Measurements from ENCODE around the gene GNAI3.

GNAI3 gene

DNA sequence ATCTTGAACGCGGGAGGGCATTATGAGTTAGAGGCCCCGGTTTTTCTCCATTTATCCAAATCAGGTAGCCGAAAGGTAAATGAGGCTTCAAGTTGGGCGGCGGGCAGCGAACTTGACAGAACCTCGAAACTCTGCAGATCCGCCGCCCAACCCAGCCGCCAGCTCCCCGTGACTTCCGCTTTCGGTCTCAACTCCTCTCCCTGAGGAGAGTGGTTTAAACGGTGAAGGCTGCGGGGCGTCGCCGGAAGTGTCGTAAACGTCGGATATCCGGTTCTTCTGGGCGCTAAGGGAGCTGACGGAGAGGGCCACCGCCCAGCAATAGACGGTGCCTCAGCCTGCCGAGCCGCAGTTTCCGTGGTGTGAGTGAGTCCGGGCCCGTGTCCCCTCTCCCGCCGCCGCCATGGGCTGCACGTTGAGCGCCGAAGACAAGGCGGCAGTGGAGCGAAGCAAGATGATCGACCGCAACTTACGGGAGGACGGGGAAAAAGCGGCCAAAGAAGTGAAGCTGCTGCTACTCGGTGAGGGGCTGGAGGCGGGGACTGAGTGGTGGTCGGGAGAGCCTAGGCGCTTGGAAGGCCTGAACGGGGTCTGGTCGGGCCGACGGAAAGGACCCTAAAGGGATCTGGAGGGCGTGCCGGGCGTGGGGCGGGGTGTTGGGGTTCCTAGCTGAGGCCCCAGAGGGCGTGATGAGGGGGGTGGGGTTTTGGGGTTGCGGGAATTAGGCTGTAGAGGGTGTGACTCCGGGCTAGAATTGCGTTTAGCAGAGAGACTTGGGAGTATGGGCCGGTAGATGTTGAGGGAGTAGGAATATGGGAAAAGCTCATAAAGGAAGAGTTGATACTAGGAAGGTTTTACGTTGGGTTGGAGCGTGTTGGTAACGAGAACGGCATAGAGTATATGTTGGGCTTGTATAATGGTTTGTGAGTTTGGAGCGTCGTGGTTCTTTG is at the start of gene GNAI3:
Gene GNAI3 (plus strand): TSS at position 295 of the 947 bp plus-strand sequence. CDS start 106 bp downstream, at position 401.
- DNase-seq (ENCODE audit: low read depth) = peak; percentile 88

DNA sequence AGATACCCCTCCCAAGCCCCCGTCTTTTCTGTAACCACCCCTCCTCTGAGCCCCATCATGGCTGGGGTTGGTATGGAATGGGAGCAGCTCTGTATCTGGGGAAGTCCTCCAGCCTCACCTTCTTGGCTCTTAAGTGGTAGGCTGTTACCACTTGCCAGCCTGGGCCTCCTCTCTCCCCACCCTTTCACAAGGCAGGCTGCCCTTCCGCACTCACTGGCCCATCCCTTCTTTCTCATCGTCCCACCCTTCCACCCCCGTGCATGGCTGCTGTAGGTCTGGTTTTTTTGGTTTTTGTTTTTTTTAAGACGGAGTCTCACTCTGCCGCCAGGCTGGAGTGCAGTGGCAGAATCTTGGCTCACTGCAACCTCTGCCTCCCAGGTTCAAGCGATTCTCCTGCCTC is 49.3 kb upstream of the GNAI3 start:
- no peak for DNase-seq (ENCODE audit: low read depth)

GRCh38 chr1:109499661-109500536 is 48.5 kb upstream of the GNAI3 start:
- DNase-seq (ENCODE audit: low read depth) = no peak

GRCh38 chr1:109500941-109501381 is 47.5 kb upstream of the GNAI3 start:
- DNase-seq (ENCODE audit: low read depth) = no peak

DNA sequence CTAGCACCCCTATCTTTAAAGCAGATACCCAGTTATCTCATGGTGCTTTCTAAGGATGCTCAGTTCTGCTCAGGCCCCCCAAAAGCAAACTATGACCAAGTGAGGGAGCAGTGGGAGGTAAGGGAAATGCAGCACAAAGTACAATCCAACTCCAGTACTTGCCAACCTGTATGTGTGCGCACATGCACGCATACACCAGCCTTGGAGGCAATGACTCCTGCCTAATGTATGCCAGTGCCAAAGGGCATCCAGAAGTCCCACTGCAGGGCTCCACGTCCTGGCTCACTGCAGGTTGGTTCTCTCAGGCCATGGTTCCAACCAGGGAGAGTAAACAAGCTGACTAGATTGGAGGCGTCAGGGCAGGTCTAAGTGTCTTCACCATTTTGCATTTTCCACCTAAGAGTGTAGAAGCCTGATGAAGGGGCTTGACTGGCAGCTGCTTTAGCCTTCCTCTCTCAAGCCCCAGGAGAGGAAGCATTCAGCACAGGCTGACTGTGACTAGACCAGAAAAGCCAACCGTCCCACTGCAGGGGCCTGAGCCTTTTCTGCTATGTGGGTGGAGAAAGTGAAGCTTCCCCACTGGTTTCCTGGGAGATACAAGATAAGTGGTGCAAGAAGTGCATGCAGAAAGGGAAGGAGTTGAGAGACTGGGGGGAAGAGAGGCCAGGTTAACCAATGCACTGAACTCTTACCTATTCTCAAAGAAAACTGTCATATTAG is 46.6 kb upstream of the GNAI3 start:
- DNase-seq (ENCODE audit: low read depth) = no peak

- no peak for DNase-seq (ENCODE audit: low read depth)
Observed at GRCh38 chr1:109502364-109502851, 46.0 kb upstream of the GNAI3 start.

- no peak for DNase-seq (ENCODE audit: low read depth)
Observed at GRCh38 chr1:109503935-109504334, 44.5 kb upstream of the GNAI3 start.

- no peak for DNase-seq (ENCODE audit: low read depth)
Observed at GRCh38 chr1:109504974-109505373, 43.4 kb upstream of the GNAI3 start.

- DNase-seq (ENCODE audit: low read depth) = no peak
Observed at GRCh38 chr1:109508001-109508872, 40.2 kb upstream of the GNAI3 start.

DNA sequence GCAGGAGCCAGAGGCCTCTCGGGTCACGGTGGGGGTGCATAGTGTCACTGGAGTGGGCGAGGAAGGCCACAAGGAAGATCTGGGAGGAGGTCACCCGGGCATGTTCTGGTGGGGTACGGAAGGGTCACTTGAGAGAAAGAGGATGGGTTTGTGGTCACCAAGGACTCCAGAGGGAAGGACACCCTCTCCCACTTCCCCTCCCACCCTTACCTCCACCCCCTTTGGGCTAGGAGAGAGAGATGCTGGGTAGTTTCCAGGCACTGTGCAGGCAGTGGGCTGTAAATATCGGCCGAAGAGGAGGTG is 39.6 kb upstream of the GNAI3 start:
- no peak for DNase-seq (ENCODE audit: low read depth)

GRCh38 chr1:109509176-109510134 is 39.0 kb upstream of the GNAI3 start, which contains the start of gene AMIGO1:
Gene AMIGO1, minus strand, starts transcription at chr1:109509727. Its CDS starts 815 bp downstream, at chr1:109508912.
- no peak for DNase-seq (ENCODE audit: low read depth)

- no peak for DNase-seq (ENCODE audit: low read depth)
Observed at GRCh38 chr1:109513110-109513710, 35.2 kb upstream of the GNAI3 start.

- DNase-seq (ENCODE audit: low read depth) = no peak
Observed at GRCh38 chr1:109514846-109515245, 33.6 kb upstream of the GNAI3 start.

DNA sequence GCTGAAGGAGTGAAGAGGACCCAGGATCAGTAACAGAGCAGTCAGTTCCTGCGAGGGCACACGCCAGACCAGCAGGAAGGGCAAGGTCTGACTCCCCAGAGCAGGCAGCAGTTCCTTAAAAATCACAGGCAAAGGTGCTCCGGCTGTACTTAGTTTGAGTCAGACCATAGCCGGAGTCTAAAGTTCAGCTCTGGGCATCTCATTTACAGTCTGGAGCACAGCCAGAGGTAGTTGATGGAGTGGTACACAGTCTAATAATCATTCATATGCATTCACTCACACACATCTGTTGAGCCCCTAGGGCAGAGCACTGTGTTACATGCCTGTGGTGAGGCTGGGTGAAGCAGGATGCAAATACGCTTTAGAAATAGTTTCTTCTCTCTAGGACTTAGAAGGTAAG is 31.5 kb upstream of the GNAI3 start:
- no peak for DNase-seq (ENCODE audit: low read depth)

DNA sequence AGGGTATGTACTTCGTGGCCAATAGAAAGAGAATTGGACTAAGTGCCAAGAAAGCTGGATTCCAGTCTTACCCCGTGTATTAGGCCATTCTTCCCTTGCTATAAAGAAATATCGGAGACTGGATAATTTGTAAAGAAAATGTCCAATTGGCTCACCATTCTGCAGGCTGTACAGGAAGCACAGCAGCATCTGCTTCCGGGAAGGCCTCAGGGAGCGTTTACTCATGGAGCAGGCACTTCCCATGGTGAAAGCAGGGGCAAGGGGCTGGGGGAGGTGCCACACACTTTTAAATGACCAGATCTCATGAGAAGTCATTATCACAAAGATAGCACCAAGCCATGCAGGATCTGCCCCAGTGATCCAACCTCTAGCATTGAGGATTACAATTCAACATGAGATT is 31.1 kb upstream of the GNAI3 start:
- no peak for DNase-seq (ENCODE audit: low read depth)

DNA sequence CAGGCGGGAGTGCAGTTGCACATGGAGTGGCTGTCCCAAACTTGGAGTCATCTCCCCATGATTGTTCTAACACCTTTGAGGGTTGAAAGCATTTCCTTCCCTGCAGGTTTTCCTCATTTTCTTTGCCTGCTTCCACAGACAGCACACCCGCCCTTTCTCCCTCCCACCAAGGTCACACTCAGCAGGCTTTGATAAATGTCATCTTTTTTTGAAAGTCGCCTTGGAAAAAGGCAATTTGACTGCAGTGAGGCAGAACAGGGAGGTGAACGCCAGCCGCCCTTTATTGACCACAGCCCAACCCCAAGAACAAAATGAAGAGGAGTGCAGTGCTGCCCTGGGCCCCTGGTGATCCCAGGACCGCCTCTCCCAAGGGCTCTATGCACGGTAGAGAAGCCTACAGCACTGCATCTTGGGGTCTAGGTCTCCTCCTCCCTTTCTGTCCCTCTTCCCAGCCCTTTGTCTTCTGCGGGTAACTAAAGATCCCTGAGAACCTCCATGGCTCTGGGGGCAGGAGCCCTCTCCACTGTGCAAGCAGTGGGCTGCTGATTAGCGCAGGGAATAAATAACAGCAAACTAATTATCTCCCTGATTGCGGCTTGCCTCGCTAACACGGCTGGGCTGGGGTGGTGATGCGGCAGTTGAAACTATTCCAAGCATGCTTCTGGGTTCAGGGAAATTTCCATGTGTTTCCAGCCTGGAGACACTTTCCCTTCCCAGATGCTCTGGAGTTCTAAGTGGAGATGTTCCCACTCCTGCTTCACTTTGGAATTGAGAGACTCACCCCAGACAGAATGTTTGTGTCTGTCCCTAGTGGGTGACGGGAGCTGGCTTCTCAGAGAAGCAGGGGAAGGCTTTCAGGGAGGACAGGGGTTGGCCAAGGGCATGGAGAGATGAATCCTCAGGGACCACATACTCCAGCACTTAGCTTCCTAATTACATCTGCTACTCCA is 27.1 kb upstream of the GNAI3 start:
- DNase-seq (ENCODE audit: low read depth) = no peak

DNA sequence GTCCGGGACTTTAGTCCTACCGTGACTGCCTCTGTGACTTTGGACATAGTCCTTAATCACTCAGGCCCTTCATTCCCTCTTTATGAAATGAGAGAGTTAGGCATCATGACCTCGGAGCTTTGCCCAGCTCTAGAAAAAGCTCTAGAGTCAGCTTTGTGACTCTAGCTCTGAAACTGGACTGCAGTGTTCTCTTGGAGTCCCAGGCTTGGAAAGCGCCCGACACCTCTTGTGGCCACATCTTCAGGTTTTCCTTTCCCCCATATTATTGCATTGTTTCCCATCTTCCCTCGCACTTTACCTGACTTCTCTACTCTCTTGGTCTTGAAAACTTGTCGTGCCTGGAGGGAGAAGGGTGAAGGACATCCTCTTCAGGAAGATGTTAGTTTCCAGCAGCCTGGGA is 26.4 kb upstream of the GNAI3 start:
- DNase-seq (ENCODE audit: low read depth) = no peak

- no peak for DNase-seq (ENCODE audit: low read depth)
Observed at GRCh38 chr1:109523706-109524105, 24.7 kb upstream of the GNAI3 start.
